ENCODE data around the gene CDV3. TPM values are rescaled to one million over a fixed set of nuclear protein-coding genes. Genes with fewer than 3 reads are reported as not detected.

The CDV3 gene
- total RNA-seq, 2 experiments from 2014 or later = 211 to 212 TPM

Other genes with a start within 250 kb of the CDV3 start
- gene BFSP2, start 173.6 kb upstream of the CDV3 start, total RNA-seq = 1 to 10 TPM in 1 of 2 experiments, under 1 TPM in 1; 0.51 to 1.1 TPM
- 10 to 100 TPM; 80.1 to 83.5 TPM for gene TOPBP1, start 88.3 kb downstream of the CDV3 start, total RNA-seq
- gene TF, start 172.7 kb downstream of the CDV3 start, total RNA-seq = under 1 TPM; 0.02 to 0.34 TPM
- gene SRPRB, start 232.1 kb downstream of the CDV3 start, total RNA-seq = 10 to 100 TPM; 63.8 to 65.8 TPM